Gastrocnemius medialis (tissue), 4 donors: ENCODE results near the gene ROR2. TPM values are rescaled to one million over a fixed set of nuclear protein-coding genes. Genes with fewer than 3 reads are reported as not detected.

Experiments
- ATAC-seq, 2 donors: fragments of 150-250 bp; one replicate each; pipeline ENCODE4 v1.9.1; 2016
- DNase-seq, 2 donors: peaks; one replicate each; pipeline ENCODE4 v3.0.0-alpha.2; 2019
- H3K27ac ChIP-seq, 4 donors: fragments of 200-600 bp; sonication (generic); 1 replicate in 1 of 4; 2 replicates in 3 of 4; pipeline ENCODE4 v1.5.1; 2016 to 2018; ENCODE audit warnings: mild to moderate bottlenecking in 2 of 4, moderate library complexity in 1 of 4
- H3K27me3 ChIP-seq, 3 donors: fragments of 200-600 bp; sonication (generic) in 2 of 3; 1 replicate in 1 of 3; 2 replicates in 2 of 3; pipeline versions ENCODE4 v1.5.1 to v1.6.0; 2016 to 2019; ENCODE audit warnings: mild to moderate bottlenecking in 1 of 3, moderate library complexity in 1 of 3
- H3K36me3 ChIP-seq, 2 donors: fragments of 200-600 bp; sonication (generic) in 1 of 2; one replicate each; pipeline ENCODE4 v1.5.1; 2017 to 2018
- H3K4me1 ChIP-seq, 2 donors: fragments of 200-600 bp; sonication (generic) in 1 of 2; one replicate each; pipeline ENCODE4 v1.5.1; 2016 to 2017; ENCODE audit warnings: mild to moderate bottlenecking in 2 of 2
- H3K4me3 ChIP-seq, 4 donors: fragments of 200-600 bp; sonication (generic) in 3 of 4; 1 replicate in 1 of 4; 2 replicates in 3 of 4; pipeline ENCODE4 v1.5.1; 2016 to 2019; ENCODE audit warnings: mild to moderate bottlenecking in 2 of 4
- H3K9me3 ChIP-seq, 3 donors: fragments of 200-600 bp; sonication (generic) in 2 of 3; 1 replicate in 1 of 3; 2 replicates in 2 of 3; pipeline ENCODE4 v1.5.1; 2016 to 2019
- POLR2A ChIP-seq, 2 donors: fragments of 450-650 bp; IDR thresholded peaks; one replicate each; pipeline ENCODE4 v1.6.1; 2017; ENCODE audit warnings: antibody characterized with exemption in 2 of 2, mild to moderate bottlenecking in 2 of 2, moderate library complexity in 2 of 2
- in situ Hi-C, 4 donors: fragments of 200-750 bp; cut with MboI; loops; one replicate each; pipeline versions ENCODE4 v1.15.0 to v1.8.0; 2017; ENCODE audit warnings: low sequenced_read_pairs in 4 of 4
- intact Hi-C: fragments of 100-400 bp; cut with DNase I; formaldehyde crosslinking; loops from one replicate; pipeline ENCODE4 v1.15.1; 2023; ENCODE audit warnings: low total_unique reads
- total RNA-seq, 4 donors: library from RNA; depleted of rRNA; stranded (reverse); fragments of >200 nt; gene quantifications; one replicate each; pipeline versions ENCODE4 v1.1.0 to v1.2.3, GENCODE V29; 2016
- TF ChIP-seq, protein P1 (sequence below), 5 experiments: fragments of 450-650 bp in 3 of 5; fragments of 200-600 bp in 2 of 5; sonication (generic) in 2 of 5; IDR thresholded peaks in 4 of 5; conservative IDR thresholded peaks in 1 of 5; 1 replicate in 4 of 5; 2 replicates in 1 of 5; pipeline ENCODE4 v1.5.1; 2016 to 2019; ENCODE audit warnings: antibody characterized with exemption in 5 of 5, mild to moderate bottlenecking in 3 of 5, moderate library complexity in 3 of 5

The ROR2 gene
- total RNA-seq, 4 donors from 2014 or later: 0.15 to 1.2 (median 0.61) TPM

DNA sequence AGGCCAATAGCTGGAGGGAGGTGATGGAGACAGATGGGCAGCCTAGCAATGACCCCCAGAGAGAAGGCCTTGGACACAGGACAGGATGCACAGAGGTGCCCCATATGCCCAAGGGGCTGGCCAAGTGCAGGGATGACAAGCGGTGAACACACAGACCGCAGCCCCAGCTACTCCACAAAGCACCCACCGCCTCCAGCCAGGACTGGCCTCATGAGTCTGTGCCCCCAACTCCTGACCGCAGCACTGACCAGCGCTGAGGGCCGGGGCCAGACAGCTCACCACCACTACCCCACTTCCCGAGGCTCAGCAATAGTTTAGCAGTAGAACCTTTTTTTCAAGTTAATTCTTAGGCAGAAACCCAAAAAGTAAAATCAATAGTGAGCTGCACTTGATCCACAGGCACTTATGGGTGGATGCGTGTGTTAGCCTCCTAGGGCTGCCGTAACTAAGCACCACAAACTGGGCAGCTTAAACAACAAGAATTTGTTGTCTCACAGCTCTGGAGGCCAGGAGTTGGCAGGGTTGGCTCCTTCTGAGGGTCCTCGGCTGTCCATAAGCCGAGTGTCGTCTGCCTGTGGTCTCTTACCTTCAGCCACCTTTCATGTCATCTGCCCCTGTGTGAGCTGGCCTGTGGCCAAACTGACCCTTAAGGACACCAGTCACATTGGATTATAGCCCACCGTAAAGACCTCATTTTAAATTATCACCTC is 14.1 kb downstream of the ROR2 start:
- intact Hi-C loops (no loop called here), in situ Hi-C loops (loop anchor here in 1 of 4 donors (25.0 kb wide), 1 partner anchor 149 kb away; no protein-coding TSS in a partner anchor)
- H3K9me3 ChIP-seq: peaks cover 0 to 1% (median 0%) of the 10 kb centered on the region in 3 donors
- no peak for TF ChIP-seq POLR2A (IDR thresholded peaks at IDR 0.05)
- TF ChIP-seq, protein P1, sequence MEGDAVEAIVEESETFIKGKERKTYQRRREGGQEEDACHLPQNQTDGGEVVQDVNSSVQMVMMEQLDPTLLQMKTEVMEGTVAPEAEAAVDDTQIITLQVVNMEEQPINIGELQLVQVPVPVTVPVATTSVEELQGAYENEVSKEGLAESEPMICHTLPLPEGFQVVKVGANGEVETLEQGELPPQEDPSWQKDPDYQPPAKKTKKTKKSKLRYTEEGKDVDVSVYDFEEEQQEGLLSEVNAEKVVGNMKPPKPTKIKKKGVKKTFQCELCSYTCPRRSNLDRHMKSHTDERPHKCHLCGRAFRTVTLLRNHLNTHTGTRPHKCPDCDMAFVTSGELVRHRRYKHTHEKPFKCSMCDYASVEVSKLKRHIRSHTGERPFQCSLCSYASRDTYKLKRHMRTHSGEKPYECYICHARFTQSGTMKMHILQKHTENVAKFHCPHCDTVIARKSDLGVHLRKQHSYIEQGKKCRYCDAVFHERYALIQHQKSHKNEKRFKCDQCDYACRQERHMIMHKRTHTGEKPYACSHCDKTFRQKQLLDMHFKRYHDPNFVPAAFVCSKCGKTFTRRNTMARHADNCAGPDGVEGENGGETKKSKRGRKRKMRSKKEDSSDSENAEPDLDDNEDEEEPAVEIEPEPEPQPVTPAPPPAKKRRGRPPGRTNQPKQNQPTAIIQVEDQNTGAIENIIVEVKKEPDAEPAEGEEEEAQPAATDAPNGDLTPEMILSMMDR (IDR thresholded peaks at IDR 0.05 in 4 of 5, conservative IDR thresholded peaks at IDR 0.05 in 1 of 5): no peak
- no peak overlapping the region for H3K4me3 ChIP-seq
- no peaks in the 10 kb centered on the region for H3K4me1 ChIP-seq
- H3K36me3 ChIP-seq: no peaks in the 10 kb centered on the region
- ATAC-seq: no peak
- no peak overlapping the region for H3K27ac ChIP-seq
- DNase-seq: no peak
- H3K27me3 ChIP-seq: no peaks in the 10 kb centered on the region

DNA sequence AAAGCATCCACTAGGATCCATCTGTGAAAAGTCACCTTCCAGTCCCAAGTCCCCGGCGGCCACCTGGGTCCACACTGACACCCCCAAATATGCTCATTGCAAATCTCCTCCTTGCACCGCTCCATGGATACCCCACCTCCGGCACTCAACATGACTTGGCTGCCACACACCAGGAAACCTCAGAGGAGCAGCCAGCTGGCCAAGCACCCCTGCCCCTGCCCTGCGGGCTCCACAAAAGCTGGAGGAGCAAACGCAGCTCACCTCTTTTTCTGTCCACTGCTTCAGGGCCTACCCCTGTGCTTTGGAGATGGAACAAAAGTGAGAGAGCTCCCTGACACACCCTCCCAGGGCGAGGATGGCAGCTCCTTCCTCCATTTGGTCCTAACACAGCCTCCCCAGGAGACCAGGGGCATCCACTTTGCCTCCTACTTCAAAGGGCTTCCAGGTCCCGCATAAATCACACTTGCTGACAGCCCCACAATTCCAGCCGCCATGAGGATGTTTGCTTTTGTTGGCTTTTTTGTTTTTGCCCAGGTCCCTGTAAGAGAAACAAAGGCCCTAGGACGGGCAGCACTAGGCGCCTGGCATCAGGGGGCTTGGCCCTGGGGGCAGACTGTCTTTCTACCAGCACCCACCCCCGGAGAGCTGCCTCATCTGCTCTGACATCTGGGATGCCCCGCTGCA is 14.8 kb downstream of the ROR2 start:
- in situ Hi-C loops (loop anchor here in 1 of 4 donors (25.0 kb wide), 1 partner anchor 148 kb away; no protein-coding TSS in a partner anchor), intact Hi-C loops (no loop called here)
- Histone ChIP-seq H3K27ac (no peak overlapping the region), H3K4me1 (no peaks in the 10 kb centered on the region), H3K9me3 (peaks cover 0 to 9% (median 4%) of the 10 kb centered on the region in 3 donors), H3K27me3 (no peaks in the 10 kb centered on the region), H3K4me3 (no peak overlapping the region), H3K36me3 (no peaks in the 10 kb centered on the region)
- ATAC-seq: no peak
- no peak for TF ChIP-seq POLR2A (IDR thresholded peaks at IDR 0.05)
- TF ChIP-seq, protein P1 (IDR thresholded peaks at IDR 0.05 in 4 of 5, conservative IDR thresholded peaks at IDR 0.05 in 1 of 5): no peak
- DNase-seq: no peak

DNA sequence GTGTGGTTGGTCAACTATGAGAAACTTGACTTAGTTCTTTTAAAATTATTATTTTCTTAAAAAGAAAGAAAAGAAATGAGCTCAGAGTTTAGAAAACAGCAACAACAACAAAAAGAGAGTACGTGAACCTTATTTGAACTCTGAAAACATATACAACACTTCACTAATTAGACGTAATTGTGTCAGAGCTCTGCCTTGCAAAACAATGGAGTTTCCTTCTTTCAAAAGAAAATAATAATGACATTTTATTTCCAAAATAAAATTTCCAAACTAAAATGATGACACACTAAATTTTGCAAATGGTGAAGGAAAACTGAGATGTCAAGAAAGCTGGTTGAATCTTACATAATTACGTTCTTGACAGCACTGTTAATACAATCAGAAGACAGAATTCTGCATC is 15.4 kb downstream of the ROR2 start:
- H3K9me3 ChIP-seq: peaks cover 0 to 11% (median 6%) of the 10 kb centered on the region in 3 donors
- DNase-seq (no peak), ATAC-seq (no peak)
- TF ChIP-seq, protein P1 (IDR thresholded peaks at IDR 0.05 in 4 of 5, conservative IDR thresholded peaks at IDR 0.05 in 1 of 5): no peak
- TF ChIP-seq POLR2A (IDR thresholded peaks at IDR 0.05): no peak
- in situ Hi-C loops: loop anchor here in 1 of 4 donors (25.0 kb wide), 1 partner anchor 147 kb away; no protein-coding TSS in a partner anchor
- no peaks in the 10 kb centered on the region for H3K27me3 ChIP-seq
- H3K36me3 ChIP-seq: no peaks in the 10 kb centered on the region
- intact Hi-C loops: no loop called here
- H3K27ac ChIP-seq: no peak overlapping the region
- no peak overlapping the region for H3K4me3 ChIP-seq
- no peaks in the 10 kb centered on the region for H3K4me1 ChIP-seq

DNA sequence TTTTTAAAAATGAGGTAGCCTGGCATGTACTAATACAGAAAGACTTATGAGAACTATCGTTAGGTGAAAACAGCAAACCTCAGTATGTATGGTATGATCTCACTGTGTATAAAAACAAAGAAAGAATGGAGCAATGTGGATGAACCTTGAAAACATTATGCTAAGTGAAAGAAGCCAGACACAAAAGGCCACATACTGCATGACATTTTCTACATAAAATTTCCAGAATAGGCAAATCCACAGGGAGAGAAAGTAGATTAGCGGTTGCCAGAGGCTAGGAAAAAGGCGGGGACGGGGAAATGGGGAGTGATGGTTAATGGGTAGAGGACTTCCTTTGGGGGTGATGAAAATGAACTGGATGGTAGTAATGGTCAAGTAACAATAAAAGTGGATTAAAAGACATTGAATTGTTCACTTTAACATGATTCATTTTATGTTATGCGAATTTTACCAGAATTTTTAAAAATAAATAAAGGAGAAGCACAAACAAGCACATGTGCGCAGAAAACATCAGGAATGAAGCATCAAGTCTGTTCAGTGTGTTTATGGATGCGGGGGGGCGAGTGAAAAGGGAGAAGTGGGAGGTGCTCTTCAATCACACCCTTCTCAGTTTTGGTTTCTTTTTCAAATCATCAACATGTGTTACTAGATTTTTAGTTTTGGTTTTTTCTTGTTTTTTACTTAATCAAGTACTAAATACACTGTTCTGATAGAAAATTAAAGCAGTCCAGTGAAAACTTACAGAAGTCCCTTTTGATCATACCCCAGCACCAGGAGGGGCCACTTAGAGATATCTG is 16.3 kb downstream of the ROR2 start:
- DNase-seq (no peak), ATAC-seq (no peak)
- Histone ChIP-seq H3K4me3 (no peak overlapping the region), H3K27me3 (no peaks in the 10 kb centered on the region), H3K36me3 (no peaks in the 10 kb centered on the region), H3K9me3 (peaks cover 0 to 11% (median 6%) of the 10 kb centered on the region in 3 donors), H3K27ac (no peak overlapping the region), H3K4me1 (no peaks in the 10 kb centered on the region)
- TF ChIP-seq, protein P1 (IDR thresholded peaks at IDR 0.05 in 4 of 5, conservative IDR thresholded peaks at IDR 0.05 in 1 of 5): no peak
- no peak for TF ChIP-seq POLR2A (IDR thresholded peaks at IDR 0.05)
- in situ Hi-C loops (loop anchor here in 1 of 4 donors (25.0 kb wide), 1 partner anchor 146 kb away; no protein-coding TSS in a partner anchor), intact Hi-C loops (no loop called here)
